HepG2 (cell line): ENCODE results near the gene COMT. TPM values are rescaled to one million over a fixed set of nuclear protein-coding genes. Genes with fewer than 3 reads are reported as not detected.
A peak's percentile ranks its signal among the peaks of the same experiment; 100 is the strongest.

Experiments used
- ATF1 ChIP-seq: IDR thresholded peaks from 2 replicates; pipeline ENCODE4 v1.6.1; 2016; ENCODE audit warnings: mild to moderate bottlenecking, control low read depth
- ATF5 ChIP-seq: sonication (generic); formaldehyde crosslinking; IDR thresholded peaks from 2 replicates; pipeline ENCODE4 v1.4.0; 2020; ENCODE audit warnings: mild to moderate bottlenecking, low read depth, missing genetic modification reagents
- CCAR2 ChIP-seq: fragments of 200-400 bp; formaldehyde crosslinking; optimal IDR thresholded peaks from 2 replicates; pipeline ENCODE3; 2018; ENCODE audit warnings: low read depth, mild to moderate bottlenecking, low read length, moderate library complexity
- E2F1 ChIP-seq: sonication (generic); formaldehyde crosslinking; IDR thresholded peaks from 2 replicates; pipeline ENCODE4 v1.5.0; 2020; ENCODE audit warnings: missing genetic modification reagents
- HDAC1 ChIP-seq: sonication (generic); formaldehyde crosslinking; IDR thresholded peaks from 2 replicates; pipeline ENCODE4 v1.5.1; 2020; ENCODE audit warnings: mild to moderate bottlenecking, missing genetic modification reagents
- KDM5B ChIP-seq: sonication (generic); formaldehyde crosslinking; IDR thresholded peaks from 2 replicates; pipeline ENCODE4 v1.4.0; 2020; ENCODE audit warnings: missing genetic modification reagents, mild to moderate bottlenecking, borderline replicate concordance
- KLF6 ChIP-seq: IDR thresholded peaks from 2 replicates; pipeline ENCODE4 v1.8.0; 2016; ENCODE audit warnings: missing biosample characterization, missing genetic modification reagents
- MAFG ChIP-seq: sonication (generic); formaldehyde crosslinking; IDR thresholded peaks from 2 replicates; pipeline ENCODE4 v1.5.1; 2020; ENCODE audit warnings: mild to moderate bottlenecking, missing genetic modification reagents
- PPARG ChIP-seq: conservative IDR thresholded peaks from 2 replicates; pipeline ENCODE4 v1.6.1; 2016; ENCODE audit warnings: missing biosample characterization, missing genetic modification reagents
- SOX6 ChIP-seq, 2 experiments: fragments of 450-650 bp in 1 of 2; sonication (generic) in 1 of 2; formaldehyde crosslinking in 1 of 2; IDR thresholded peaks; 2 replicates each; pipeline versions ENCODE4 v1.4.0 to v1.6.1; 2017 to 2020; ENCODE audit warnings: antibody characterized with exemption in 1 of 2, mild to moderate bottlenecking in 1 of 2, missing genetic modification reagents in 1 of 2
- ZC3H13 ChIP-seq: sonication (generic); formaldehyde crosslinking; IDR thresholded peaks from 2 replicates; pipeline ENCODE4 v1.8.1; 2023; ENCODE audit warnings: mild to moderate bottlenecking, missing genetic modification reagents, moderate library complexity
- ZFX ChIP-seq: sonication (generic); formaldehyde crosslinking; IDR thresholded peaks from 2 replicates; pipeline ENCODE4 v1.4.0; 2020; ENCODE audit warnings: mild to moderate bottlenecking, low read depth, missing genetic modification reagents, moderate library complexity
- ZNF207 ChIP-seq: fragments of 450-650 bp; IDR thresholded peaks from 2 replicates; pipeline ENCODE4 v1.6.1; 2016; ENCODE audit warnings: antibody characterized with exemption, borderline replicate concordance
- ZNF253 ChIP-seq: sonication (generic); formaldehyde crosslinking; IDR thresholded peaks from 2 replicates; pipeline ENCODE4 v1.8.0; 2022; ENCODE audit warnings: mild to moderate bottlenecking, missing genetic modification reagents, borderline replicate concordance
- ZNF704 ChIP-seq: sonication (generic); formaldehyde crosslinking; IDR thresholded peaks from 2 replicates; pipeline ENCODE4 v1.8.1; 2023; ENCODE audit warnings: mild to moderate bottlenecking, inconsistent platforms, moderate library complexity, missing genetic modification reagents, borderline replicate concordance
- ZNF777 ChIP-seq: sonication (generic); formaldehyde crosslinking; IDR thresholded peaks from 2 replicates; pipeline ENCODE4 v1.4.0; 2020; ENCODE audit warnings: missing genetic modification reagents
- ZSCAN31 ChIP-seq: sonication (generic); formaldehyde crosslinking; IDR thresholded peaks from 2 replicates; pipeline ENCODE4 v1.5.0; 2020; ENCODE audit warnings: low read depth, mild to moderate bottlenecking, missing genetic modification reagents
- polyA plus RNA-seq, 8 experiments: library from polyadenylated mRNA; depleted of rRNA in 3 of 8; stranded (reverse) in 7 of 8; unstranded in 1 of 8; fragments of >200 nt; fragmentation: Illumina TruSeq in 4 of 8; extraction: Trizol in 4 of 8; gene quantifications; 2 replicates each; pipeline versions ENCODE4 v1.2.1 to v1.2.3, GENCODE V29; 2011 to 2016; ENCODE audit warnings: low read depth in 4 of 8, missing spikeins in 1 of 8, mixed read lengths in 1 of 8; ENCODE audit not compliant: insufficient read depth in 1 of 8
- total RNA-seq, 5 experiments: library from RNA; depleted of rRNA; stranded (reverse); fragments of >200 nt; fragmentation: Illumina TruSeq; extraction: Trizol; gene quantifications; 2 replicates each; pipeline ENCODE4 v1.2.3, GENCODE V29; 2016; ENCODE audit warnings: low read depth in 1 of 5
- TF ChIP-seq, protein P1 (sequence below): sonication (generic); formaldehyde crosslinking; IDR thresholded peaks from 2 replicates; pipeline ENCODE4 v1.8.0; 2022; ENCODE audit warnings: mild to moderate bottlenecking, missing genetic modification reagents, borderline replicate concordance
- TF ChIP-seq, protein P2 (sequence below): sonication (generic); formaldehyde crosslinking; IDR thresholded peaks from 2 replicates; pipeline ENCODE4 v1.5.1; 2020; ENCODE audit warnings: missing genetic modification reagents, mild to moderate bottlenecking, borderline replicate concordance
- TF ChIP-seq, protein P3 (sequence below): IDR thresholded peaks from 2 replicates; pipeline ENCODE4 v1.6.1; 2016; ENCODE audit warnings: control low read depth

Gene COMT
- total and polyA plus RNA-seq, 2 of the 13 experiments (the other 11 are each of a cell fraction or from before 2014, with no cell fraction given), result 156 to 162 TPM

- no peak for TF ChIP-seq ATF1 (CRISPR knock-in tag)
- TF ChIP-seq ZNF207, result no peak
- TF ChIP-seq E2F1, result no peak
- TF ChIP-seq ZNF704, result 0 out of 2 replicates have a peak, but pooled peaks have one; percentile 9
- peak; percentile 89 for TF ChIP-seq ZFX (CRISPR knock-in tag)
- TF ChIP-seq SOX6 (IDR thresholded peaks at IDR 0.05), result no peak
- TF ChIP-seq SOX6 (CRISPR knock-in tag; IDR thresholded peaks at IDR 0.05), result peak; percentile 79
- no peak for TF ChIP-seq KLF6
- TF ChIP-seq HDAC1 (CRISPR knock-in tag), result peak; percentile 51; the same call in 1 of the 2 replicates
- TF ChIP-seq ZC3H13 (CRISPR knock-in tag), result peak; percentile 7; the same call in 1 of the 2 replicates
- TF ChIP-seq, protein P1, sequence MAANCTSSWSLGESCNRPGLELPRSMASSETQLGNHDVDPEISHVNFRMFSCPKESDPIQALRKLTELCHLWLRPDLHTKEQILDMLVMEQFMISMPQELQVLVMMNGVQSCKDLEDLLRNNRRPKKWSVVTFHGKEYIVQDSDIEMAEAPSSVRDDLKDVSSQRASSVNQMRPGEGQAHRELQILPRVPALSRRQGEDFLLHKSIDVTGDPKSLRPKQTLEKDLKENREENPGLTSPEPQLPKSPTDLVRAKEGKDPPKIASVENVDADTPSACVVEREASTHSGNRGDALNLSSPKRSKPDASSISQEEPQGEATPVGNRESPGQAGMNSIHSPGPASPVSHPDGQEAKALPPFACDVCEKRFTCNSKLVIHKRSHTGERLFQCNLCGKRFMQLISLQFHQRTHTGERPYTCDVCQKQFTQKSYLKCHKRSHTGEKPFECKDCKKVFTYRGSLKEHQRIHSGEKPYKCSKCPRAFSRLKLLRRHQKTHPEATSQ (CRISPR knock-in tag), result peak; percentile 74; the same call in 1 of the 2 replicates
- no peak for TF ChIP-seq ZNF253 (CRISPR knock-in tag)
- no peak for TF ChIP-seq ZSCAN31 (CRISPR knock-in tag)
- TF ChIP-seq, protein P2, sequence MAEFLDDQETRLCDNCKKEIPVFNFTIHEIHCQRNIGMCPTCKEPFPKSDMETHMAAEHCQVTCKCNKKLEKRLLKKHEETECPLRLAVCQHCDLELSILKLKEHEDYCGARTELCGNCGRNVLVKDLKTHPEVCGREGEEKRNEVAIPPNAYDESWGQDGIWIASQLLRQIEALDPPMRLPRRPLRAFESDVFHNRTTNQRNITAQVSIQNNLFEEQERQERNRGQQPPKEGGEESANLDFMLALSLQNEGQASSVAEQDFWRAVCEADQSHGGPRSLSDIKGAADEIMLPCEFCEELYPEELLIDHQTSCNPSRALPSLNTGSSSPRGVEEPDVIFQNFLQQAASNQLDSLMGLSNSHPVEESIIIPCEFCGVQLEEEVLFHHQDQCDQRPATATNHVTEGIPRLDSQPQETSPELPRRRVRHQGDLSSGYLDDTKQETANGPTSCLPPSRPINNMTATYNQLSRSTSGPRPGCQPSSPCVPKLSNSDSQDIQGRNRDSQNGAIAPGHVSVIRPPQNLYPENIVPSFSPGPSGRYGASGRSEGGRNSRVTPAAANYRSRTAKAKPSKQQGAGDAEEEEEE, result no peak
- no peak for TF ChIP-seq ATF5 (CRISPR knock-in tag)
- TF ChIP-seq MAFG (CRISPR knock-in tag), result no peak
- TF ChIP-seq PPARG, result 0 out of 2 replicates have a peak, but pooled peaks have one; percentile 26
- no peak for TF ChIP-seq CCAR2
- TF ChIP-seq ZNF777 (CRISPR knock-in tag), result 0 out of 2 replicates have a peak, but pooled peaks have one; percentile 20
- peak; percentile 63; the same call in 1 of the 2 replicates for TF ChIP-seq KDM5B
- TF ChIP-seq, protein P3, sequence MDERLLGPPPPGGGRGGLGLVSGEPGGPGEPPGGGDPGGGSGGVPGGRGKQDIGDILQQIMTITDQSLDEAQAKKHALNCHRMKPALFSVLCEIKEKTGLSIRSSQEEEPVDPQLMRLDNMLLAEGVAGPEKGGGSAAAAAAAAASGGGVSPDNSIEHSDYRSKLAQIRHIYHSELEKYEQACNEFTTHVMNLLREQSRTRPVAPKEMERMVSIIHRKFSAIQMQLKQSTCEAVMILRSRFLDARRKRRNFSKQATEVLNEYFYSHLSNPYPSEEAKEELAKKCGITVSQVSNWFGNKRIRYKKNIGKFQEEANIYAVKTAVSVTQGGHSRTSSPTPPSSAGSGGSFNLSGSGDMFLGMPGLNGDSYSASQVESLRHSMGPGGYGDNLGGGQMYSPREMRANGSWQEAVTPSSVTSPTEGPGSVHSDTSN (CRISPR knock-in tag), result no peak; the same call in 1 of the 2 replicates
Observed at GRCh38 chr22:19959587-19960490, 18.3 kb downstream of the COMT start (continued).
